SK-N-SH treated with all-trans-retinoic acid at 6 μM for 48 hours (cell line): ENCODE measurements around the gene SLX4IP.
A peak's percentile ranks its signal among the peaks of the same experiment; 100 is the strongest.

ENCODE experiments used
- ATAC-seq: fragments of 200-7000 bp; cut with Tn5 transposase; 3 replicates; pipeline ENCODE4 v1.9.1; 2020; ENCODE audit warnings: mild to moderate bottlenecking, moderate library complexity
- ARNTL ChIP-seq: fragments of 450-650 bp; formaldehyde crosslinking; IDR thresholded peaks from 2 replicates; pipeline ENCODE4 v1.5.0; 2020; ENCODE audit warnings: low read depth, mild to moderate bottlenecking, moderate library complexity, borderline replicate concordance
- BACH2 ChIP-seq: fragments of 250-450 bp; sonication (Bioruptor Pico); IDR thresholded peaks from 2 replicates; pipeline ENCODE4 v1.9.0; 2021; ENCODE audit warnings: mild to moderate bottlenecking, borderline replicate concordance
- CSDC2 ChIP-seq: fragments of 250-450 bp; sonication (Bioruptor Pico); IDR thresholded peaks from 2 replicates; pipeline ENCODE4 v1.5.0; 2020; ENCODE audit warnings: mild to moderate bottlenecking, moderate library complexity
- ESRRG ChIP-seq: fragments of 250-450 bp; sonication (Bioruptor Pico); IDR thresholded peaks from 2 replicates; pipeline ENCODE4 v1.6.1; 2021; ENCODE audit warnings: mild to moderate bottlenecking
- GLIS3 ChIP-seq: fragments of 250-450 bp; sonication (Bioruptor Pico); IDR thresholded peaks from 2 replicates; pipeline ENCODE4 v1.5.0; 2020; ENCODE audit warnings: mild to moderate bottlenecking, moderate library complexity
- ISL1 ChIP-seq: fragments of 250-450 bp; sonication (Bioruptor Pico); IDR thresholded peaks from 2 replicates; pipeline ENCODE4 v2.1.2; 2022; ENCODE audit warnings: mild to moderate bottlenecking, moderate library complexity
- PPARA ChIP-seq: fragments of 250-450 bp; sonication (Bioruptor Pico); IDR thresholded peaks from 2 replicates; pipeline ENCODE4 v1.5.0; 2020; ENCODE audit warnings: mild to moderate bottlenecking, borderline replicate concordance
- RARB ChIP-seq: fragments of 250-450 bp; sonication (Bioruptor Pico); IDR thresholded peaks from 2 replicates; pipeline ENCODE4 v1.8.0; 2021; ENCODE audit warnings: mild to moderate bottlenecking, moderate library complexity
- SNAI2 ChIP-seq: fragments of 250-450 bp; sonication (Bioruptor Pico); IDR thresholded peaks from 2 replicates; pipeline ENCODE4 v1.5.0; 2020; ENCODE audit warnings: mild to moderate bottlenecking, moderate library complexity
- TCF4 ChIP-seq: fragments of 250-450 bp; sonication (Bioruptor Pico); IDR thresholded peaks from 2 replicates; pipeline ENCODE4 v1.8.0; 2021; ENCODE audit warnings: mild to moderate bottlenecking, moderate library complexity, borderline replicate concordance
- TOX ChIP-seq: fragments of 250-450 bp; sonication (Bioruptor Pico); IDR thresholded peaks from 2 replicates; pipeline ENCODE4 v1.8.0; 2021; ENCODE audit warnings: mild to moderate bottlenecking, moderate library complexity, borderline replicate concordance
- ZC3H10 ChIP-seq: fragments of 250-450 bp; sonication (Bioruptor Pico); IDR thresholded peaks from 2 replicates; pipeline ENCODE4 v1.5.1; 2021; ENCODE audit warnings: mild to moderate bottlenecking, moderate library complexity
- ZFP3 ChIP-seq: fragments of 250-450 bp; sonication (Bioruptor Pico); IDR thresholded peaks from 2 replicates; pipeline ENCODE4 v1.5.0; 2020; ENCODE audit warnings: mild to moderate bottlenecking, moderate library complexity
- ZFP30 ChIP-seq: fragments of 450-650 bp; formaldehyde crosslinking; IDR thresholded peaks from 2 replicates; pipeline ENCODE4 v1.5.0; 2022; ENCODE audit warnings: mild to moderate bottlenecking, moderate library complexity
- ZNF565 ChIP-seq: fragments of 450-650 bp; formaldehyde crosslinking; conservative IDR thresholded peaks from 2 replicates; pipeline ENCODE4 v1.5.0; 2020; ENCODE audit warnings: low read depth, mild to moderate bottlenecking, moderate library complexity
- ZNF70 ChIP-seq: fragments of 450-650 bp; formaldehyde crosslinking; IDR thresholded peaks from 2 replicates; pipeline ENCODE4 v1.5.0; 2020; ENCODE audit warnings: mild to moderate bottlenecking, moderate library complexity
- TF ChIP-seq, protein P1 (sequence below): fragments of 250-450 bp; sonication (Bioruptor Pico); IDR thresholded peaks from 2 replicates; pipeline ENCODE4 v1.5.1; 2020; ENCODE audit warnings: low read depth, mild to moderate bottlenecking, moderate library complexity
- TF ChIP-seq, protein P2 (sequence below): fragments of 250-450 bp; sonication (Bioruptor Pico); IDR thresholded peaks from 2 replicates; pipeline ENCODE4 v1.5.0; 2020; ENCODE audit warnings: mild to moderate bottlenecking, moderate library complexity
- TF ChIP-seq, protein P3 (sequence below): fragments of 250-450 bp; sonication (Bioruptor Pico); IDR thresholded peaks from 2 replicates; pipeline ENCODE4 v1.5.1; 2021; ENCODE audit warnings: mild to moderate bottlenecking, moderate library complexity
- TF ChIP-seq, protein P4 (sequence below): fragments of 250-450 bp; sonication (Bioruptor Pico); IDR thresholded peaks from 2 replicates; pipeline ENCODE4 v1.8.0; 2021; ENCODE audit warnings: low read depth, mild to moderate bottlenecking, moderate library complexity, borderline replicate concordance
- TF ChIP-seq, protein P5 (sequence below): fragments of 250-450 bp; sonication (Bioruptor Pico); IDR thresholded peaks from 2 replicates; pipeline ENCODE4 v1.8.0; 2020; ENCODE audit warnings: mild to moderate bottlenecking, moderate library complexity, borderline replicate concordance

SLX4IP gene

DNA sequence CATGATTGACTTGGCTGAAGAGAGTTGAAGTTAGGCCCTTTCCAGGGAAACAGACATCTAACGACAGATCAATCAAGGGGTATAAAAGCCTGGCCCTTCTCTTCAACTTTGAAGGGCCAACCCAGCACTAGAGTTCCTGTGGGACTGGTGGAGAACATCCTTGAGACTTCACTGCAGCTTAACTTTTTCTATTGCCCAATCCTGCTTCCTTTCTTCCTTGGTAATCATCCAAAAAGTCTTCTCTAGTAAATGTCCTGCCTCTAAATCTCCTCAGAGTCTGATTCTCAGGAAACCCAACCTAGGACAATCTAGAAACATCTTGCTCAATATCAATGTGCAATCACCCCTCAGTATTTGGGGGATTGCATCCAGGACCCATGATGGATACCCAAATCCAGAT lies 3.0 kb upstream of the SLX4IP start:
- no peak for ATAC-seq
- TF ChIP-seq ARNTL = no peak
- TF ChIP-seq, protein P1, sequence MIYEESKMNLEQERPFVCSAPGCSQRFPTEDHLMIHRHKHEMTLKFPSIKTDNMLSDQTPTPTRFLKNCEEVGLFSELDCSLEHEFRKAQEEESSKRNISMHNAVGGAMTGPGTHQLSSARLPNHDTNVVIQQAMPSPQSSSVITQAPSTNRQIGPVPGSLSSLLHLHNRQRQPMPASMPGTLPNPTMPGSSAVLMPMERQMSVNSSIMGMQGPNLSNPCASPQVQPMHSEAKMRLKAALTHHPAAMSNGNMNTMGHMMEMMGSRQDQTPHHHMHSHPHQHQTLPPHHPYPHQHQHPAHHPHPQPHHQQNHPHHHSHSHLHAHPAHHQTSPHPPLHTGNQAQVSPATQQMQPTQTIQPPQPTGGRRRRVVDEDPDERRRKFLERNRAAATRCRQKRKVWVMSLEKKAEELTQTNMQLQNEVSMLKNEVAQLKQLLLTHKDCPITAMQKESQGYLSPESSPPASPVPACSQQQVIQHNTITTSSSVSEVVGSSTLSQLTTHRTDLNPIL (CRISPR knock-in tag) = no peak
- no peak for TF ChIP-seq ESRRG (CRISPR knock-in tag)
- TF ChIP-seq TCF4 = no peak
- TF ChIP-seq, protein P2, sequence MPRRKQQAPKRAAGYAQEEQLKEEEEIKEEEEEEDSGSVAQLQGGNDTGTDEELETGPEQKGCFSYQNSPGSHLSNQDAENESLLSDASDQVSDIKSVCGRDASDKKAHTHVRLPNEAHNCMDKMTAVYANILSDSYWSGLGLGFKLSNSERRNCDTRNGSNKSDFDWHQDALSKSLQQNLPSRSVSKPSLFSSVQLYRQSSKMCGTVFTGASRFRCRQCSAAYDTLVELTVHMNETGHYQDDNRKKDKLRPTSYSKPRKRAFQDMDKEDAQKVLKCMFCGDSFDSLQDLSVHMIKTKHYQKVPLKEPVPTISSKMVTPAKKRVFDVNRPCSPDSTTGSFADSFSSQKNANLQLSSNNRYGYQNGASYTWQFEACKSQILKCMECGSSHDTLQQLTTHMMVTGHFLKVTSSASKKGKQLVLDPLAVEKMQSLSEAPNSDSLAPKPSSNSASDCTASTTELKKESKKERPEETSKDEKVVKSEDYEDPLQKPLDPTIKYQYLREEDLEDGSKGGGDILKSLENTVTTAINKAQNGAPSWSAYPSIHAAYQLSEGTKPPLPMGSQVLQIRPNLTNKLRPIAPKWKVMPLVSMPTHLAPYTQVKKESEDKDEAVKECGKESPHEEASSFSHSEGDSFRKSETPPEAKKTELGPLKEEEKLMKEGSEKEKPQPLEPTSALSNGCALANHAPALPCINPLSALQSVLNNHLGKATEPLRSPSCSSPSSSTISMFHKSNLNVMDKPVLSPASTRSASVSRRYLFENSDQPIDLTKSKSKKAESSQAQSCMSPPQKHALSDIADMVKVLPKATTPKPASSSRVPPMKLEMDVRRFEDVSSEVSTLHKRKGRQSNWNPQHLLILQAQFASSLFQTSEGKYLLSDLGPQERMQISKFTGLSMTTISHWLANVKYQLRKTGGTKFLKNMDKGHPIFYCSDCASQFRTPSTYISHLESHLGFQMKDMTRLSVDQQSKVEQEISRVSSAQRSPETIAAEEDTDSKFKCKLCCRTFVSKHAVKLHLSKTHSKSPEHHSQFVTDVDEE = no peak
- TF ChIP-seq, protein P3, sequence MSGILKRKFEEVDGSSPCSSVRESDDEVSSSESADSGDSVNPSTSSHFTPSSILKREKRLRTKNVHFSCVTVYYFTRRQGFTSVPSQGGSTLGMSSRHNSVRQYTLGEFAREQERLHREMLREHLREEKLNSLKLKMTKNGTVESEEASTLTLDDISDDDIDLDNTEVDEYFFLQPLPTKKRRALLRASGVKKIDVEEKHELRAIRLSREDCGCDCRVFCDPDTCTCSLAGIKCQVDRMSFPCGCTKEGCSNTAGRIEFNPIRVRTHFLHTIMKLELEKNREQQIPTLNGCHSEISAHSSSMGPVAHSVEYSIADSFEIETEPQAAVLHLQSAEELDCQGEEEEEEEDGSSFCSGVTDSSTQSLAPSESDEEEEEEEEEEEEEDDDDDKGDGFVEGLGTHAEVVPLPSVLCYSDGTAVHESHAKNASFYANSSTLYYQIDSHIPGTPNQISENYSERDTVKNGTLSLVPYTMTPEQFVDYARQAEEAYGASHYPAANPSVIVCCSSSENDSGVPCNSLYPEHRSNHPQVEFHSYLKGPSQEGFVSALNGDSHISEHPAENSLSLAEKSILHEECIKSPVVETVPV (CRISPR knock-in tag) = no peak
- no peak for TF ChIP-seq ZNF70 (CRISPR knock-in tag)
- no peak for TF ChIP-seq ZNF565
- TF ChIP-seq BACH2 (CRISPR knock-in tag) = no peak

DNA sequence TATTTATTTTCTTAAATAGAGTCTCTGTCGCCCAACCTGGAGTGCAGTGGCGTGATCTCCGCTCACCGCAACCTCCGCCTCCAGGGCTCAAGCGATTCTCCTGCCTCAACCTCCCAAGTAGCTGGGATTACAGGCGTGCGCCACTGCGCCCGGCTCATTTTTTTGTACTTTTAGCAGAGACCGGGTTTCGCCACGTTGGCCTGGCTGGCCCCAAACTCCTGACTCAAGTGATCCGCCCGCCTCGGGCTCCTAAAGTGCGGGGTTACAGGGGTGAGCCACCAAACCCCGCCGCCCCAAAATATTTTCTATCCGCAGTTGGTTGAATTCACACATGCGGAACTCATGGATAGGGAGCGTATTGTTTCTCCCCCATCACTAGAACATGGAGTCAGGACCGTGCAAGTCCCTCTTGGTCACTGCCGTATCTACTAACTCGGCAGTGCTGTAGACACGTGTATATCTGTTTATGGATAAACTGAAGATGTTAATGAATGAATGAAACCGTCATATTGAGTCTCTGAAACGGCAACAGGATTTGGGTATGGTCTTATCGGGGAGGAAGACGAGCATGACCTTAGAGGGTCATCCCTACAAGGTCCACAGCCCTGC lies 2.0 kb upstream of the SLX4IP start:
- TF ChIP-seq, protein P1 (CRISPR knock-in tag) = no peak
- TF ChIP-seq ZNF70 (CRISPR knock-in tag) (no peak), TOX (CRISPR knock-in tag) (no peak), CSDC2 (CRISPR knock-in tag) (no peak), ZFP3 (CRISPR knock-in tag) (no peak), TCF4 (no peak), GLIS3 (CRISPR knock-in tag) (no peak), RARB (CRISPR knock-in tag) (no peak)
- TF ChIP-seq, protein P4, sequence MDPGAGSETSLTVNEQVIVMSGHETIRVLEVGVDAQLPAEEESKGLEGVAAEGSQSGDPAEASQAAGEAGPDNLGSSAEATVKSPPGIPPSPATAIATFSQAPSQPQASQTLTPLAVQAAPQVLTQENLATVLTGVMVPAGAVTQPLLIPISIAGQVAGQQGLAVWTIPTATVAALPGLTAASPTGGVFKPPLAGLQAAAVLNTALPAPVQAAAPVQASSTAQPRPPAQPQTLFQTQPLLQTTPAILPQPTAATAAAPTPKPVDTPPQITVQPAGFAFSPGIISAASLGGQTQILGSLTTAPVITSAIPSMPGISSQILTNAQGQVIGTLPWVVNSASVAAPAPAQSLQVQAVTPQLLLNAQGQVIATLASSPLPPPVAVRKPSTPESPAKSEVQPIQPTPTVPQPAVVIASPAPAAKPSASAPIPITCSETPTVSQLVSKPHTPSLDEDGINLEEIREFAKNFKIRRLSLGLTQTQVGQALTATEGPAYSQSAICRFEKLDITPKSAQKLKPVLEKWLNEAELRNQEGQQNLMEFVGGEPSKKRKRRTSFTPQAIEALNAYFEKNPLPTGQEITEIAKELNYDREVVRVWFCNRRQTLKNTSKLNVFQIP = no peak
- no peak; the same call in 2 of the 3 replicates for ATAC-seq

DNA sequence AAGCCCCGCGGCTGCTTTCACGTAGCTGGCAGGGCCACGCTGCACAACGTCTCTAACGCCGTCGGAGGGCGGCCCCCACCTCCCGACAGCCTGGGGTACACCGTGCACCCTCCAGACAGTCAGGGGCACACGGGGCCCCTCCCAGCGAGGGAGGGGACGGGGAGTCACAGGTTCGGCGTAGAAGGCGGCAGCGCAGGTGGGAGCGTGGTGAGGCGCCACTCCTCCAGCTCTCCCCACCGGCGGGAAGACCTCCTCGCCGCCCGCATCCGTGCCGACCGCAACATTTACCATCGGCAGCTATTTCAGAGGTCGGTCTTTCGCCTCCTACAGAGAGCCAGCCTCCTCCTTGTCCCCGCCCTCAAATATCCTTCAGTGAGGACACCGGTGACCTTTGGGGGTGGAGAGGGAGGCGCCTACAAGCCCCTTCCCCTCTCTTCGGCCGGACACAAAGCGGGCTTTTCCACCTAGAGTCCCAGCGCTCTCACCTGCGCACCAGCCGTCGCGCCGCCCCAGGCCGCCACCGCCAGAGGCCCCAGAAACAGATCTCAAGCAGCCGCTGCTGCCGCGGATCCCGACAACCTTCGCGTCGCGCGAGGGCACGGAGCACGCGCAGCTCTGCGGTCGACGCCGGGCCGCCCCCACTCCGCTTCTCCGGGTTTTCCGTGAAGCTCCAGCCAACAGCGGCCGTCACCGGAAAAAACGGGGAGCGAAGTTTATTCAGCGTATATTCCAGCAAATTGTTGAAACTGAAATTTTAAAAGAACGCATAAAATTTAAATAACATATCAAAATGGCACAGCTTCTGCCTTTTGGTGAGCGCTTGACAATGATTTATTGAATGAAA lies 1.3 kb upstream of the SLX4IP start, which contains the start of gene MKKS:
TSS of gene MKKS (minus strand) at position 600 of the 844 bp plus-strand sequence. CDS start 20,708 bp downstream, outside the sequence.
- ATAC-seq = peak; percentile 79
- no peak for TF ChIP-seq ISL1 (CRISPR knock-in tag)
- no peak for TF ChIP-seq TOX (CRISPR knock-in tag)
- no peak for TF ChIP-seq TCF4
- TF ChIP-seq ZFP3 (CRISPR knock-in tag) = no peak
- no peak for TF ChIP-seq ESRRG (CRISPR knock-in tag)
- TF ChIP-seq RARB (CRISPR knock-in tag) = no peak
- TF ChIP-seq, protein P2 = no peak
- TF ChIP-seq, protein P1 (CRISPR knock-in tag) = no peak
- no peak for TF ChIP-seq ZFP30 (CRISPR knock-in tag)
- TF ChIP-seq CSDC2 (CRISPR knock-in tag) = no peak
- TF ChIP-seq SNAI2 (CRISPR knock-in tag) = no peak
- TF ChIP-seq BACH2 (CRISPR knock-in tag) = no peak
- no peak for TF ChIP-seq ZC3H10
- TF ChIP-seq PPARA (CRISPR knock-in tag) = no peak
- TF ChIP-seq, protein P5, sequence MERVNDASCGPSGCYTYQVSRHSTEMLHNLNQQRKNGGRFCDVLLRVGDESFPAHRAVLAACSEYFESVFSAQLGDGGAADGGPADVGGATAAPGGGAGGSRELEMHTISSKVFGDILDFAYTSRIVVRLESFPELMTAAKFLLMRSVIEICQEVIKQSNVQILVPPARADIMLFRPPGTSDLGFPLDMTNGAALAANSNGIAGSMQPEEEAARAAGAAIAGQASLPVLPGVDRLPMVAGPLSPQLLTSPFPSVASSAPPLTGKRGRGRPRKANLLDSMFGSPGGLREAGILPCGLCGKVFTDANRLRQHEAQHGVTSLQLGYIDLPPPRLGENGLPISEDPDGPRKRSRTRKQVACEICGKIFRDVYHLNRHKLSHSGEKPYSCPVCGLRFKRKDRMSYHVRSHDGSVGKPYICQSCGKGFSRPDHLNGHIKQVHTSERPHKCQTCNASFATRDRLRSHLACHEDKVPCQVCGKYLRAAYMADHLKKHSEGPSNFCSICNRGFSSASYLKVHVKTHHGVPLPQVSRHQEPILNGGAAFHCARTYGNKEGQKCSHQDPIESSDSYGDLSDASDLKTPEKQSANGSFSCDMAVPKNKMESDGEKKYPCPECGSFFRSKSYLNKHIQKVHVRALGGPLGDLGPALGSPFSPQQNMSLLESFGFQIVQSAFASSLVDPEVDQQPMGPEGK = no peak
